Loucy (cell line): ENCODE measurements around the gene UCK2.

Experiments used
- H2AFZ ChIP-seq: fragments of 200-600 bp; sonication (generic); 2 replicates; pipeline ENCODE4 v1.6.0; 2016; ENCODE audit warnings: antibody characterized with exemption, mild to moderate bottlenecking, low read length, moderate library complexity
- H3F3A ChIP-seq: fragments of 200-600 bp; 2 replicates; pipeline ENCODE4 v1.6.0; 2016; ENCODE audit warnings: antibody characterized with exemption, low read depth, mild to moderate bottlenecking
- H3K27me3 ChIP-seq: fragments of 200-600 bp; sonication (generic); 2 replicates; pipeline ENCODE4 v1.6.1; 2014; ENCODE audit warnings: low read length, mild to moderate bottlenecking; ENCODE audit not compliant: insufficient read depth, poor library complexity, severe bottlenecking
- H3K36me3 ChIP-seq: fragments of 200-600 bp; sonication (generic); 2 replicates; pipeline ENCODE4 v1.6.1; 2016; ENCODE audit warnings: low read length; ENCODE audit not compliant: insufficient read depth
- H3K4me1 ChIP-seq: fragments of 200-600 bp; sonication (generic); 2 replicates; pipeline ENCODE4 v1.5.1; 2014; ENCODE audit warnings: low read length, mild to moderate bottlenecking; ENCODE audit not compliant: insufficient read depth, poor library complexity, severe bottlenecking
- H3K4me2 ChIP-seq: fragments of 200-600 bp; sonication (generic); 2 replicates; pipeline ENCODE4 v1.6.0; 2014; ENCODE audit warnings: antibody characterized with exemption, low read length, low read depth, mild to moderate bottlenecking; ENCODE audit not compliant: poor library complexity, severe bottlenecking
- H3K4me3 ChIP-seq: fragments of 200-600 bp; sonication (generic); 2 replicates; pipeline ENCODE4 v1.5.1; 2014; ENCODE audit warnings: low read length, mild to moderate bottlenecking, mixed read lengths; ENCODE audit not compliant: poor library complexity, severe bottlenecking
- H3K79me2 ChIP-seq: fragments of 200-600 bp; sonication (generic); 2 replicates; pipeline ENCODE4 v1.6.1; 2014; ENCODE audit warnings: low read length; ENCODE audit not compliant: insufficient read depth
- H3K9ac ChIP-seq: fragments of 200-600 bp; sonication (generic); 2 replicates; pipeline ENCODE4 v1.6.0; 2014; ENCODE audit warnings: mild to moderate bottlenecking, low read depth, low read length, moderate library complexity; ENCODE audit not compliant: poor library complexity, severe bottlenecking
- H3K9me2 ChIP-seq: fragments of 200-600 bp; sonication (generic); replicated peaks from 2 replicates; pipeline ENCODE4 v1.6.1; 2016; ENCODE audit warnings: low read depth, low read length, mixed read lengths
- H3K9me3 ChIP-seq: fragments of 200-600 bp; sonication (generic); 2 replicates; pipeline ENCODE4 v1.6.1; 2014; ENCODE audit warnings: mild to moderate bottlenecking, antibody characterized with exemption, low read length, low read depth; ENCODE audit not compliant: insufficient read depth
- H4K20me1 ChIP-seq: fragments of 200-600 bp; sonication (generic); 2 replicates; pipeline ENCODE4 v1.6.0; 2014; ENCODE audit warnings: antibody characterized with exemption, low read length, mild to moderate bottlenecking; ENCODE audit not compliant: insufficient read depth, poor library complexity, severe bottlenecking
- EZH2phosphoT487 ChIP-seq: fragments of 200-600 bp; IDR thresholded peaks from 2 replicates; pipeline ENCODE4 v1.6.1; 2018; ENCODE audit warnings: antibody characterized with exemption, mild to moderate bottlenecking, moderate library complexity, borderline replicate concordance
- TF ChIP-seq, protein P1 (sequence below): fragments of 200-600 bp; sonication (generic); conservative IDR thresholded peaks from 2 replicates; pipeline ENCODE4 v1.5.1; 2014; ENCODE audit warnings: mild to moderate bottlenecking, antibody characterized with exemption, low read length

The UCK2 gene

DNA sequence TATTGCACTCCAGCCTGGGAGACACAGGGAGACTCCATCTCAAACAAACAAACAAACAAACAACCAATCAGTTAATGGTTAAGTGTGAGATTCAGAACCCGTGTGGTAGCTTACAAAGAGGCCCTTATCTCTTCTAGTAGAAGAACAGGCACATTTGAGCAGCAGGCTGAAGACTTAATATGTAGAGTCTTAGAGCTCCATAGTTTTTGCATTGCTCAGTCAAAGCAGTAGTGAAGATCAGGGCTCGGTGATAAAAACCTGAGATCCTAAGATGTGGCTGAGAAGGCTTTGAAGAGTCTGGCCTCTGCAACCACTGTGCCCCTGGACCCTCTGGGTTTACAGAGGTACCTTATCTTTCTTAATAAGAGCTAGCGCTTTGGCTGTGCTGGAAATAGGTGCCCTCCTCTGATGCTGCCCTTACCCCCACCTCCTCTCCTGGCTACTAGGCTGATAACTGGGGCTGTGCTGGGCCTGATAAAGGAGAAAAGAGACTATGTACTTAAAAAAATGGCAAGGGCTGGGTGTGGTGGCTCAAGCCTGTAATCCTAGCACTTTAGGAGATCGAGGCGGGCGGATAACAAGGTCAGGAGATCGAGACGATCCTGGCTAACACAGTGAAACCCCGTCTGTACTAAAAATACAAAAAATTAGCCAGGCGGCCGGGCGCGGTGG, 10.5 kb upstream of the UCK2 start:
- H3K4me1 ChIP-seq: no peaks in the 10 kb centered on the region
- H3K79me2 ChIP-seq: no peaks in the 10 kb centered on the region
- H3K36me3 ChIP-seq: no peaks in the 10 kb centered on the region

DNA sequence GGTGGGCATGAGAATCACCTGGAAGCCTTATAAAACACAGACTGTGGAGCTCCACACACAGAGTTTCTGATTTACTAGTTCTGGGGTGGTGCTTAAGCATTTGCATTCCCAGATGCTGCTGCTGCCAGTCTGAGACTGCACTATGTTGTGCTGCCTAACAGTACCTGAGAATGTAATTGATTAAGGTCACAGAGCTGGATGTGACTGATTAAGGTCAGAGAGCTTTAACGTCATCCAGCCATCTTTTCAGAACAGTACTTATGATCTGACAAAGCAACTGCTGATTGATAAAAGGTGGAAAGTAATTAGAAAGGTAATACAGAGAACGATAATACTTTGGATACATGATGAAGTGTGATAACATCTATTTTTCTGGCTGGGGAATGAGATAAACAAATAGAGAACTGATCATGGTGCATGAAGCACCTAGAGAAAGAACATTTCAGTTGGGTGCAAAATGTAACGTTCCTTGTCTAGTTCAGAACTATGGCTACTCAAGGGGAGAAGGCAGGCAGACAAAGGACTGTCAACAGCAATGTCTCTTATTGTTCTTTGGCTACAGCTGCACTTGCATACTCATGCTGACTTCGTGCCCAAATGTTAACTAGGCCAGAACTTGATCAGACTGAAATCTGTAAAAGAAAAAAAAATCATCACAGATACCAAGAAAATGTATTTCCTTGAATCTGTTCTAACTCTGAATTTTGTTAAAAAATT, 3.7 kb upstream of the UCK2 start:
- Histone ChIP-seq H3K4me1 (peaks cover 5% of the 10 kb centered on the region), H3K4me3 (no peak overlapping the region), H3K27me3 (no peaks in the 10 kb centered on the region), H3K9me2 (no peaks in the 10 kb centered on the region), H3K36me3 (no peaks in the 10 kb centered on the region), H3K79me2 (peaks cover 15% of the 10 kb centered on the region), H3K9me3 (no peaks in the 10 kb centered on the region), H2AFZ (no peak overlapping the region), H3K9ac (no peak overlapping the region), H4K20me1 (no peaks in the 10 kb centered on the region), H3F3A (no peaks in the 10 kb centered on the region), H3K4me2 (no peak overlapping the region)
- TF ChIP-seq, protein P1, sequence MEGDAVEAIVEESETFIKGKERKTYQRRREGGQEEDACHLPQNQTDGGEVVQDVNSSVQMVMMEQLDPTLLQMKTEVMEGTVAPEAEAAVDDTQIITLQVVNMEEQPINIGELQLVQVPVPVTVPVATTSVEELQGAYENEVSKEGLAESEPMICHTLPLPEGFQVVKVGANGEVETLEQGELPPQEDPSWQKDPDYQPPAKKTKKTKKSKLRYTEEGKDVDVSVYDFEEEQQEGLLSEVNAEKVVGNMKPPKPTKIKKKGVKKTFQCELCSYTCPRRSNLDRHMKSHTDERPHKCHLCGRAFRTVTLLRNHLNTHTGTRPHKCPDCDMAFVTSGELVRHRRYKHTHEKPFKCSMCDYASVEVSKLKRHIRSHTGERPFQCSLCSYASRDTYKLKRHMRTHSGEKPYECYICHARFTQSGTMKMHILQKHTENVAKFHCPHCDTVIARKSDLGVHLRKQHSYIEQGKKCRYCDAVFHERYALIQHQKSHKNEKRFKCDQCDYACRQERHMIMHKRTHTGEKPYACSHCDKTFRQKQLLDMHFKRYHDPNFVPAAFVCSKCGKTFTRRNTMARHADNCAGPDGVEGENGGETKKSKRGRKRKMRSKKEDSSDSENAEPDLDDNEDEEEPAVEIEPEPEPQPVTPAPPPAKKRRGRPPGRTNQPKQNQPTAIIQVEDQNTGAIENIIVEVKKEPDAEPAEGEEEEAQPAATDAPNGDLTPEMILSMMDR: no peak
- no peak for TF ChIP-seq EZH2phosphoT487

More for the DNA sequence above, 10.5 kb upstream of the UCK2 start:
- no peaks in the 10 kb centered on the region for H3K9me3 ChIP-seq
- no peaks in the 10 kb centered on the region for H3F3A ChIP-seq
- no peaks in the 10 kb centered on the region for H3K27me3 ChIP-seq
- no peak overlapping the region for H3K9ac ChIP-seq
- no peaks in the 10 kb centered on the region for H4K20me1 ChIP-seq
- peak overlapping the region; percentile 26; the same call in 1 of the 2 replicates for H2AFZ ChIP-seq
- no peak overlapping the region for H3K4me2 ChIP-seq
- no peaks in the 10 kb centered on the region for H3K9me2 ChIP-seq
- no peak overlapping the region for H3K4me3 ChIP-seq
- no peak for TF ChIP-seq EZH2phosphoT487
- TF ChIP-seq, protein P1: no peak

DNA sequence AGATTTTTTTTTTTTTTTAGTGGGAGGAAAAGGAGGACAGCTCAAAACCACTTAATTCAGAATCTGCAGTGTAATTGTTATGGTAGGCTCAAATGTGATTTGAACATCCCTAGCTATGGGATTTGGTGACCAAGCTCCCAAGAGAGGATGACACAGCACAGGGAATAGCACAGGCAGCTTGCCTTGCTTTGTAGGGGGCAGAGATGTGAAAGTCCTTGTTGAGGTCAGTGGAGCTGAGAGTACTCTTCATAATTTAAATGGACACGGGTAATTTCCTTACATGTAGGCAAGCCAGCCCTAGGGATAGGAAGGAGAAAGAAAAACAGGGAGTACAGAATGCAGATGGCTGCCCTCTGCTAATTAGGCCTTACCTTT, 3.2 kb upstream of the UCK2 start:
- no peak overlapping the region for H2AFZ ChIP-seq

More for the DNA sequence above, 3.2 kb upstream of the UCK2 start:
- no peaks in the 10 kb centered on the region for H3K9me2 ChIP-seq
- peaks cover 3% of the 10 kb centered on the region for H4K20me1 ChIP-seq
- peaks cover 20% of the 10 kb centered on the region for H3K79me2 ChIP-seq
- no peak overlapping the region for H3K4me3 ChIP-seq
- TF ChIP-seq, protein P1: no peak
- TF ChIP-seq EZH2phosphoT487: no peak
- H3K9me3 ChIP-seq: no peaks in the 10 kb centered on the region
- H3F3A ChIP-seq: no peaks in the 10 kb centered on the region
- no peaks in the 10 kb centered on the region for H3K36me3 ChIP-seq
- no peak overlapping the region for H3K4me2 ChIP-seq
- peaks cover 7% of the 10 kb centered on the region for H3K4me1 ChIP-seq
- no peak overlapping the region for H3K9ac ChIP-seq
- H3K27me3 ChIP-seq: no peaks in the 10 kb centered on the region
